GM18511 (cell line): ENCODE results near the gene BCAS1.
A peak's percentile ranks its signal among the peaks of the same experiment; 100 is the strongest.
"Not testable (repeated sequence)": the region's sequence is repeated elsewhere in the genome, so short reads cannot be mapped to it uniquely, and the experiment has no call there.

ENCODE experiments used
- ATAC-seq: cut with Tn5 transposase; IDR thresholded peaks from one replicate; pipeline ENCODE4 v1.9.1; 2021; ENCODE audit warnings: mild to moderate bottlenecking, moderate library complexity; ENCODE audit not compliant: unreplicated experiment

BCAS1 gene

DNA sequence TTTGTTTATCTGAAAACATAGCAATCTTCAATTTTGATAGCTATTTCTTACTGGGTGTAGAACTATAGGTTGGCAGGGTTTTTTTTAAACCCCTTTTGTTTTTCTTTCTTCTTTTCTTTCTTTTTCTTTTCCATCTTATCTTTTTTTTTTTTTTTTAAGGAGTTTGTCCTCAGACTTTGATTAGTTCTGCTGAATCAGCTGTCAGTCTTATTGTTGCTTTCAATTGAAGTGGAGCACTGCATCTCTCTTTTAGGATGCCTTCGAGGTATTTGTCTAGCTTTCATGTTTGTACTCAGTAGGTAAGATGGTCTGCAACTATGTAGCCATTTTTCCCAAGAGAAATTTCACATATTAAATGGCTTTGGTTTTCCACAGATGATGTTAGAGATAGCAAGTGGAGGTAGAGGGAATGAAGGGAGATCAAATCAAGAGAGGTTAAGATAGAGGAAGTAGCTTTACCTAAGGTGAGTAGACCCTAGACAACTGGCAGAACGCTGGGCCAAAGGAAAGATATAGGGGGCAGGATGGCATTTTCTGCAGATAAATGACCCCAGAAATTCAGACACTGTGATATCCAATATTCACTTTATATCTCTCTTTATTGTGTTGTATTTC is 137.1 kb downstream of the BCAS1 start:
- no peak for ATAC-seq

DNA sequence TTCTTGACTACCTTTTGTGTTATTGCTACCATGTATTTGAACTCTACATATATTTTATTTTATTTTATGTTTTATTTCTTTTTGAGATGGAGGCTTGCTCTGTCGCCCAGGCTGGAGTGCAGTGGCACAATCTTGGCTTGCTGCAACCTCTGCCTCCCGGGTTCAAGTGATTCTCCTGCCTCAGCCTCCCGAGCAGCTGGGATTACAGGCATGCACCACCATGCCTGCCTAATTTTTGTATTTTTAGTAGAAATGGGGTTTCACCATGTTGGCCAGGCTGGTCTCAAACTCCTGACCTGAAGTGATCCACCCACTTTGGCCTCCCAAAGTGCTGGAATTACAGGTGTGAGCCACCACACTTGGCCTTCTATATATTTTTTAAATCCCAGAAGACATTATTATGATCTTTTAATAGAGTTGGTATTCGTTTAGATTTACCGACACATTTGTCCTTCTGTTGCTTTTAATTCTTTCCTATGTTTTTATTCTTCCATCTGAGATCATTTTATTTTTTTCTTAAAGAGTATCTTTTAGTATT is 137.7 kb downstream of the BCAS1 start:
- ATAC-seq, result not testable (repeated sequence)

DNA sequence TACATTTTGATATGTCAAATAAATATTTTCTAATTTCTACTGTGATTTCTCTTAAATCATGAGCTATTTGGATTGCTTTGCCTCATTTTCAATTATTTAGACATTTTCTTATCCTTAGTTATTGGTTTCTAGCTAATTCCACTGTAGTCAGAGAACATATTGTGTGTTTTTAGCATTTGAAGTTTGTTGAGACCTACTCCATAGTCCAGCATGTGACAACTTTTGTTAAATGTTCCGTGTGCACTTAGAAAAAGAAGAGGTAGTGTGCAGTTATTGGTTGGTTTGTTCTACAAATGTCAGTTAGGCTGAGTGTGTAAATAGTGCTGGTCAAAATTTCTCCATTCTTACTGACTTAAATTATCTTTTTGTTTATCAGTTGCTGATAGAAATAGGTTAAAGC is 138.8 kb downstream of the BCAS1 start:
- ATAC-seq, result no peak

GRCh38 chr20:53930651-53931504 is 139.5 kb downstream of the BCAS1 start:
- no peak for ATAC-seq

DNA sequence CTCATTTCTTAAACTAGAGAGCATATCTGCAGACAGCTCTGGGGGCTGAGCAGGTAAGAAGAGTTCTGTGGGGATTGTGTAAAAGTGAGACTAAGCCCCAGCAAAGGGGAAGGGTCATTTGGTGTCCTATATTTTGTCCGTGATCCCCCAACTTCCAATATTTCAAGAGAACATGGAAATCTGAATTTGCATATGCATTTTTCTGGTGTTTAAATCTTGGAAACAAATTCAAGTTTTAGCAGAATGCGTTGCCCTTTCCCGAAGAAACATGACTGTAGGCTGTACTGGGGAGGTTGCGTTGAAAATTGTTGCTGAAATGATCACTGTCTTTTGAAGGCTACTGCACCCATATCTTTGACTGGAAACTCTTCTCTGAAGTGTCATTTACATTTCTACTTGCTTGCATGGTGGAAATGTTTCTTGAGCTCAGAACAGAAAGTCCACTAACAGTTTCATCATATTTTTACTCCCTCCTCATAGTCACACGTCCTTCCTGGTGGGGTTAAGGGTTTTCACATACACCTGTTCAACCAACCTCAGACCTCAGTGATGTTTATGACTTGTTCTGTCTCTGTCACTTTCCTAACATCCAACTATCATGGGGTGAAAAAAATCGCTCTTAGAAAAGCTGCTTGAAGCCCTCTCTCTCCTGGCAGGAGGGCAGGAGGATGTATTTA is 140.3 kb downstream of the BCAS1 start:
- peak; percentile 62 for ATAC-seq

GRCh38 chr20:53929399-53929798 is 141.0 kb downstream of the BCAS1 start:
- ATAC-seq, result no peak

GRCh38 chr20:53927990-53928389 is 142.4 kb downstream of the BCAS1 start:
- no peak for ATAC-seq

GRCh38 chr20:53926428-53927028 is 143.9 kb downstream of the BCAS1 start:
- ATAC-seq, result peak; percentile 69

GRCh38 chr20:53925651-53926401 is 144.6 kb downstream of the BCAS1 start:
- ATAC-seq, result no peak

DNA sequence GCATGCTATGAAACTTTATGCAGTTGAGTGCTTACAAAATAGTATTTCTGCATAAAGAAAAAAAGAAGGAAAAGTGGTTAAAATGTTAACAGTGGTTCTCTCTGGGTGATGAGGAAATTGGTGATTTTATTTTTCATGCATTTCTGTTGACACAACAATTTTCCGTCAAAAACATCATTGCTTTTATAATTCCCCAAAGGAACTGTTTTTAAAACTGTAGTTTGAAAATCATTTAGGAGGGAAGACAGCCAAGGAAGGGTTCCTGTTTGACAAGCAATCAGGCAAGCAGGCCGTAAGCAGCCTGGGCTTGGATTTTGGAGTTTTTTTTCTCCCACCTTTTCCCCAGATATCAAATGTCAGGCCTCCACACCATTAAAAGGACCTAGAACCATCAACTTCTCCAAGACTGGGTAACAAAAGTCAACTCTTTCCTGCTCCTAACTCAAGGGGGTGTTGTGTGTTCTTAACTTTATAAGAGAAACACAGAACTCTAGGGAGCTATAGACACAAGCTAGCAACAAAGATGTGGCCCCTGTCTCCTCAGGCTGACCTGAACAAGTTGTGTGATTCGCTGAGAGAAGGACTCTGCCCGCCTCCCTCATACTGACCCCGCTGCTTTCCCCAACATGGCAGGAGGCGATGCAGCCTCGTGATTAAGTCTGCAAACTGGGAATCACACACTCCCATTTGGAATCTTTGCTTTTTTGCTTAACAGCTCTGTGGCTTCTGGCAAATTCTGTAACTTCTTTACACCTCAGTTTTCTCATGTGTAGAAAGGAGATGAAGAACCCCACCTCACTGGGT is 146.6 kb downstream of the BCAS1 start:
- no peak for ATAC-seq

DNA sequence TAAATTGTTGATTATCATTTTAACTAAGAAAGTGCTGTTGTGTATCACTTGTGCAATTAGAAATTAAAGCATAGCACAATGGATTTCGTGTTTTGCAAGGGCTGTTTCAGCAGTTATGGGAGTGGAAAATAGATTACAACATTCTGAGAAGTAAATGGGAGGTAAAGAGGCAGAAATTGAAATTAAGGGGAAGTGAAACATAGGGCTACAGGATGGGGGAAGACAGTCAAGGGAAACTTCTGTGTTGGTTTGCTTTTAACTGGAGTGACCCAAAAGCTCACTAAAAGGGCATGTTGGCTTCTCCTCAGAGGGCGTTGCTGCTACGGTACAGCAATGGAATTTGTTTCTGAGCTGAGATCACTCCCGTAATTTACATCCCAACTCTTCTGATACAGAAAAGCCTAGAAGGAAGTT is 147.5 kb downstream of the BCAS1 start:
- ATAC-seq, result peak; percentile 61

DNA sequence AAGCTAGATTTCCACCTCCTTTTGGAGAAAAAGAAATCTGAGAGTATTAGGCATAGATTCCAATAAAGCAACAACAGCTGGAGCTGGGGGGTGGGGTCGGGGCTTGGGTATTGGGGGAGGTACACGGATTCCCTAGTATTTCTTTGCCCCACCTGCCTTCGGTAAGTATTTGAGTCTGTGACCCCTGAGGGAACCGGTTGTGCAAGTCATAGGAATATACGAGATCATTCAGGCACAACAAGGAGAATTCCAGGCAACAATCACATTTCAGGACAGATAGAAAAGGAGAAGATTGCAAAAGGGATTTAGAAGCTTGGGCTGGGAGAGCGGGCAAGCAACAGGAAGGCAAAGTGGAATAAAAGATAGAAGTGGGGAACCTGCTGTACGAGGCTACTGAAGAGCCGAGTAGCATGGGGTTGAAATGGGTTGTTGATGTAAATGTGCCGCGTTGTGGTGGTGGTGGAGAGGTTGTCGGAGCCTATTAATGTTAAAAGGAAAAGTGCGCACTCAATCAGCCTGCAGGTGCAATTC is 148.9 kb downstream of the BCAS1 start:
- ATAC-seq, result no peak

- no peak for ATAC-seq
Observed at GRCh38 chr20:53920647-53921245, 149.6 kb downstream of the BCAS1 start.

GRCh38 chr20:53919886-53920285 is 150.5 kb downstream of the BCAS1 start:
- ATAC-seq, result no peak

- ATAC-seq, result no peak
Observed at GRCh38 chr20:53918949-53919361, 151.4 kb downstream of the BCAS1 start.

DNA sequence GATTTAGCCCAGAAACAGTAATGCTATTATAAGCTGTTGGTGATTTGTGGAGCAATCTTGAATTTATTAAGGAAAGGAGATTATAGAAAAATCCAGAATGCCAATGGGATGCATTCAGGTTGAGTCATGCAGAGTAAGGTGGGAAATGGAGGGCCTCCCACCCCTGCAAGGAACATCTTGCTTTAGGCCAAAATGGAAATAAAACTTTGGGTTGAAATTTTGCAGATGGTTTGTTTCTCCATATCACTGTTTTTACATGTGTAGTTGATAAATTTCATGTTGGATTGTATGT is 152.4 kb downstream of the BCAS1 start:
- no peak for ATAC-seq

- peak; percentile 75 for ATAC-seq
Observed at GRCh38 chr20:53917145-53918019, 153.0 kb downstream of the BCAS1 start.

GRCh38 chr20:53916173-53916512 is 154.3 kb downstream of the BCAS1 start:
- ATAC-seq, result no peak
